GM18517 (cell line): ENCODE results near the gene ACVRL1.

Experiments
- ATAC-seq: cut with Tn5 transposase; IDR thresholded peaks from one replicate; pipeline ENCODE4 v1.9.1; 2021; ENCODE audit warnings: mild to moderate bottlenecking, moderate library complexity; ENCODE audit not compliant: unreplicated experiment

Gene ACVRL1

GRCh38 chr12:51938726-51939125 is 31.4 kb downstream of the ACVRL1 start:
- no peak for ATAC-seq

GRCh38 chr12:51941011-51941581 is 33.8 kb downstream of the ACVRL1 start:
- ATAC-seq: no peak

DNA sequence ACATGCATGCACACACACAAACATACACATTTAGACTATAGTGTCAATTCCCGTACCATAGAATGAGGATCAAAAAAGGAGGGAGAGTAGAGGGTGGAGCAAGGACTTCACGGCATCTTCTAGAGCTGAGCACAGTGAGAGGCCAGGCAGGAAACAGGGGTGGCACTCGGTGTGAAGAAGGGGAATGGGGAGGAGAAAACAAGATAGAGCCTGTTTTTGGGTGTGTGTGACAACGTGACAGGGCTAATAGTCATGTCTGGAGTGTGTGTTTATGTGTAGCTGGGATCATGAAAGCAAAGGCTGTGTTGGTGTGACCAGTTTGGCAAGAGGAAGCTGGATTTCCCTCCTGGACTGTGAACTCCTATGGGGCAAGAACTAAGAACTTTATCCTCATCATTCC is 34.3 kb downstream of the ACVRL1 start:
- ATAC-seq: no peak

GRCh38 chr12:51942056-51942455 is 34.8 kb downstream of the ACVRL1 start:
- ATAC-seq: no peak

- ATAC-seq: no peak
These were observed 35.2 kb downstream of the ACVRL1 start for GRCh38 chr12:51942501-51943000.

- ATAC-seq: no peak
These were observed 36.0 kb downstream of the ACVRL1 start for GRCh38 chr12:51943346-51943745.

GRCh38 chr12:51944608-51945233 is 37.4 kb downstream of the ACVRL1 start:
- ATAC-seq: no peak

DNA sequence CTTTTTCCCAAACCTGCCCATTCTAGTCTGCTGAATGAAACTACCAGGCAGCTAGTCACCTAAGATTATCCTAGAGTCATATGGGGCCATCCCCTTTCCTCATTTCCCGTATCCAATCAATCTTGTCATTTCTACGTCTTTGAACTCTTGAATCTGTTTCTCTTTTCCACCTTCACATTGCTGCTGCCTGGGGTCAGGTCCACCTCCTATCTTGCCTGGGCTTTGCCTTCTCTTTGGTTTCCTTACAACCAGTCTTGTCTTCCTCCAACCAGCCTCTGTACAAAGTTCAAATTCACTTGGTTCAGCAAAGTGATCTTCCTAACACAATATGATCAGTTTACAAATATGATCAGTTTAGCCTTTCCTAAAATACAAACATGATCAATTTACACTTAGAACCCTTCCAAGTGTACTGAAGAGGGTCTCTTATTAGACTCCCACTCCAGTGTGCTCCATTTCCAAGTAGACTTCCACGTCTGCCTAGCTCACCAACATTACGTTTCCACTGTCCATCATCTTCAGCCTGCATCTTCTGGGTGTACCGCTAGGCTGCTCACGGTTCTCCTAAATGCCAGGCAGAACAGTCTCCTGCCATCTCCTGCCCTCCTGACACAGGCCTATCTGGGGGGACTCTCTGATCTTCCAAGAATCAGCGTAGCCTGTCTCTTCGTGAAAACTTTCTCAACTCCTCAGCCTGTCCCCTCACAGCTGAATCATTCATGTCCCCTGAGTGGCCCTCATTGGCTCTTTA is 40.1 kb downstream of the ACVRL1 start:
- no peak for ATAC-seq

GRCh38 chr12:51948066-51948465 is 40.8 kb downstream of the ACVRL1 start:
- no peak for ATAC-seq

DNA sequence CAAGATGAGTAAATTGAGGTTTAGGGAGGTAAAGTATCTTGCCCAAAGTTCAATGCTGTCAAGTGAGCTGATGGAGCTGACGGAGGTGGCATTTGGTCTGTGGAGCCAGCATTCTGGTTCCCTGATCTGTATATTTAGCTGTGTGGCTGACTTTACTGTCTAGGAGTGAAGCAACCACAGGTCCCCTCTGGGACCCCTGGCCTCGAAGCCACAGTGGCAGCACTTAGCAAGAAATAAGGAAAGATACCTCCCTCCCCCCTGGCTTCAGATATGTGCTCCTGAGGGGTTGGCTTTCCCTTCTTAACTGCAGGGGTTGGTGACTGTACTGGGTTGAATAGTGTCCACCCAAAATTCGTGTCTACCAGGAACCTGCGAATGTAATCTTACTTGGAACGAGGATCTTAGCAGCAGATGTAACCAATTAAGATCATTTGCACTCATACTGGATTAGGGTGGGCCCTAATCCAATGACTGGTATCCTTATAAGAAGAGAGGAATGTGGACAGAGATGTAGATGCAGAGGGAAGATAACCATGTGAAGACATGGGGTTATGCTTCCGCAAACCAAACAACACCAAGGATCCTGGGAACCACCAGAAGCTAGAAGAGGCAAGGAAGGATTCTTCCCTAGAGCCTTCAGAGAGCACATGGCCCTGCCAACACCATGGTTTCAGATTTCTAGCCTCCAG is 42.2 kb downstream of the ACVRL1 start:
- no peak for ATAC-seq

- ATAC-seq: no peak
These were observed 43.4 kb downstream of the ACVRL1 start for GRCh38 chr12:51950682-51951198.

DNA sequence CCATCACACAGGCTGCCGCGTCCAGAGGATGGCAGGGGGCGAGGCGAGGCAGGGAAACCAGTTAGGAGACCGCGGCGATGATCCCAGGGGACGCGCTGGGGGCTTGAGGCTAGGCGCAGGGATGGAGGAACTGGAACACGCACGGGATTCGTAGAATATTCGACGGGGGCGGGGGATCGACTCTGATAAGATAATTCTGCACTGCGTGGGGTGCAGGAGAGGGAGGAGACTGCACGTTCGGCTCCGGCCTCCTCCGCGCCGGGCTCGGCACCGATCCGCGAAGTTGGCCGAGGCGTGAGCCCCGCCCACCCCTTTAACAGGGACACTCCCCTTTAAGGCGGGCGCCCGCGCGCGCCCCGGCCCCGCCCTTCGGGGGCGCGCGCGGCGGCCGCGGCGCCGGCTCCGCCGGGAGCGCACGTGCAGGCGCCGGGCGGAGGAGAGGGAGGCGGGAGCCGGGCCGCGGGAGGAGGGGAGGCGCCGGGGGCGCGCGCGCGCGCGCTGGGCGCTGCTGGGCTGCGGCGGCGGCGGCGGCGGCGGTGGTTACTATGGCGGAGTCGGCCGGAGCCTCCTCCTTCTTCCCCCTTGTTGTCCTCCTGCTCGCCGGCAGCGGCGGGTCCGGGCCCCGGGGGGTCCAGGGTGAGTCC is 44.0 kb downstream of the ACVRL1 start, which contains the start of gene ACVR1B:
Gene ACVR1B, plus strand, starts transcription at position 501 of the 644 bp plus-strand sequence. Its CDS starts 45 bp downstream, at position 546.
- no peak for ATAC-seq

DNA sequence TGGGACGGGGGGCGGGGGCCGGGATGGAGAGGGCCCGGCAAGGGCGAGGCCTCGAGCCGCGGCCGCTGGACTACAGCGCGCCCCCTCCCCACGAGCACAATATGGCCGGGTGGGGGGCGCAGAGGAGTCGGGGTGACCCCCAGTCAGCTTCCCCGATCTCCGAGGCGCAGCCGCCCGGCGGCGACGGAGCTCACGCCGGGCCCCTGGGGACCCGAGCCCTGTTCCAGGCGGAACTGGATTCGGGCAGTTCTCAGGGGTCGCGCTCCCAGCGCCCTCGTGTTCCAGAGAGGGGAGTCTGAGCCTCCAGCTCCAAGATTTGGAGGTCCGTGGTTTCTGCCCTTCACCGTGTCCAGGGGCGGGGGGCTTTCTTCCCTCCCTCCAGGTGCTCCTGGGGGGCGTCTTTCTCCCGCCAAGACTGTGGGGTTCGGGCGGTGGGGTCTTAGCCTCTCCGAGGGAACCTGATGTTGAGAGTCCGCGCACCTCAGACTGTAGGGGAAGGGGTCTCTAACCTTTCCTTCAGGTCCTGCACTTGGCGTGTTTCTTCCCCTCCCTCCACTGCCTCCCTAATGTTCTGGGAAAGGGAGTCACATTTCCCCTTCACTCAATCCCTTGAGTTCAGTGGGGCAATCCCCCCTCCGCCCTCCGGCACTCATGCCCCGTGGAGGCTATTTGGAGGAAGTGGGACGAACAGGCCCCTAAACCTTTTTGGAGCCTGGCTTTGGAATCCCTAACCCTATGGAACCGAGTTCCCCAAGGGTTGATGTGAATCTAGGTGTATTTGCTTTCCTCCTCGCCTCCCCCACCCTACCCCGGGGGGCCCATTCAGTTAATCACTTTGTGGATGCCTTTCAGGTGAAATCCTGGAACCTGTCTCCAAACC is 44.8 kb downstream of the ACVRL1 start:
- ATAC-seq: no peak

DNA sequence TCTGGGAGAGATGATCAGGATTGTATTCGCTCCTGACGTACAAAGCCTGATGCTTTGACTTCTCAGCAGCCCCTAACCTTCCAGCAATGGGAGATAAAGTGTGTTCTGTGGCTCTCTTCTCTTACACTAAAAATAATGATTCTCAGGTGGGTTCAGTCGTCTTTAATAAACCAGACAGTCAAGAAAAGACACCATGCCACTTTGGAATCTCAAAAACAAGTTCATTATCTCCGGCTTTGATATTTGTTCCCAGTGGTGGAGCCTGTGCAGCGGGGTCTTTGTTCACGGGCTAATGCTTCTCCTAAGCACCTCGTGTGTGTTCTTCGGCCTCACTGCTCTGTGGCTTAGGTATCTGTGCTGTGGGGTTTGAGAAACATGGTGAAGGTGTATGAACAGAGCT is 45.8 kb downstream of the ACVRL1 start:
- ATAC-seq: no peak

DNA sequence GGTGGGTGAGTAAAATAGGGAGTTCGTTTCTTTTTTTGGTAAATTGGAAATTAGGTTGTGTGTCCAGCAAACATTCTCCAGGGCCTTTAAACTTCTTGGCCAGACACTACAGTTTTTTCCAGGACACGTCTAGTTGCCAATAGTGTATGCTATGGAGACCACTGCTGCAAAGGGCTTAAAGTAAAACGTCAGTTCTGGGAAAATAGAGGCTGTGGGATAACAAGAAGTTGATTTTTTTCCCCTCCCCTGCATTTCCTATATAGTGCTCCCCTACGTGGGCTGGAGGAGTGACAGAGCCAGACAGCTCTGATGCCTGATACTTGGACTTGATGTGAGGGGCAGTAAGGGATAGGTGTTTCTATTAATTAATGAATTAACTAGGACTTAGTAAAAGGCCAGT is 46.6 kb downstream of the ACVRL1 start:
- no peak for ATAC-seq

DNA sequence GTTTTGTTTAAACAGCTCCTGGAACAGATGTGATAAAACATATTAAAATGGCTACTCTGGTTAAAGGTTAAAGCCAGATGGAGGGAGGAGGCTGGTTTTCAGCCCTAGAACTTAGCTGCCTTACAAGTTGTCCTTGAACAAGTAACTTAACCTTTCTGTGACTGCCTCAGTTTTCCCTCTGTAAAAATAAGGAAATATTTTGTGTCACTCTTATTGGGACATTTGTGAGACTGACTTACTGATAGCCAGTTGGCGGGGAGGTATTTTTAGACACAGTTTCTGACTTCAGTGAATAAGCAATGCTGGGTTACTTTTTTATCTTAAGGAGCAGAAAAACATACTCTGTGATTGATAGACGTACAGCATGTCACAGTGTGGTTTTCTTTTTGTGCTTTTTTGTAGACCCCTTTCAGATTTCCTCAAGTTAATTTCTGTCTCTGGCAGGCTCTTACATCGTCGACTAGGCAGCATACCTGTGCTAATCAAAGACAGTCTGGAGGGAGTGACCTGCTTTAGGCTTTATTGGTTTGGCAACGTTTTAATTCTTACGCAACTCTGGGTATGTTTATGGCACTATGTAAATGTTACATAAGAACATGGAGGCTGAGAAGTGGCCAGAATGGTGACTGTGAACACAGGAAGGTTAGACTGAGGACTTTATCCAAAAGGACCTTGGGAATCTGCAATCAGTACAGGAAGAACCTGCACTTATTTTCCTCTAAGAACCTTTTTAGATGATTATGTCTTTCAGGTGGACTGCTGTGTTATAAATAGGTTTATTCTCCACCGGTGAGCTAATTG is 47.5 kb downstream of the ACVRL1 start:
- ATAC-seq: no peak

DNA sequence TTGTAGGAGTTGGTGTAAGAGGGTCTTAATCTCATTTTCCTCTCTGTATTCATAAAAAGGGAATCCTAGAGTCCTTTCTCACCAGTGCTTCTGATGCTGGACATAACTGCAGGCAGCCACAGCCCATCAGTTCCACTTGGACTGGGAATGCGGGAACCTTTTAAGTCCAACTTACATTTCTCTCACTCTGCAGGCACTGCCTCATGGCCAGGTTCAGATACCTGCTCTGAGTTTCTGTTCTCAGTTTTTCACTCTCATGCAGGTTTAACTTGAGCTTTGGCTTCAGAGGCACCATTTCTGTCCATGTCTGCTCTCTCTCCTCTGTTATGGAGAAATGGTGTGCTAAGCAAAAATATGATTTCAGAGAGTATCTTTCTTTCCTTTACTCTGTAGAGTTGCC is 48.4 kb downstream of the ACVRL1 start:
- ATAC-seq: no peak

DNA sequence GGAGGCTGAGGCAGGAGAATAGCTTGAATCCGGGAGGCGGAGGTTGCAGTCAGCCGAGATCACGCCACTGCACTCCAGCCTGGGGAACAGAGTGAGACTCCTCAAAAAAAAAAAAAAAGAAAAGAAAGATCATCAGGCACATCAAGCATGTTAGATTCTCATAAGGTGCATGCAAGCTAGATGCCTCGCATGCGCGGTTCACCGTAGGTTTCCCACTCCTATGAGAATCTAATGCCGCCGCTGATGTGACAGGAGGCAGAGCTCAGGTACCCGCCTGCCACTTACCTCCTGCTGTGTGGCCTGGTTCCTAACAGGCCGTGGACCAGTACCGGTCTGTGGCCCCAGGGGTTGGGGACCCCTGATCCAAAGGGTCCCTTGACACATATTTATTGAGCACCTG is 51.2 kb downstream of the ACVRL1 start:
- no peak for ATAC-seq

- ATAC-seq: no peak
These were observed 51.9 kb downstream of the ACVRL1 start for GRCh38 chr12:51959211-51959610.
